Stimulated activated CD8-positive, alpha-beta memory T cell treated with anti-CD3 and anti-CD28 coated beads, Interleukin-4, amount 100 ng/mL, for 48 hours (primary cell): ENCODE measurements around the gene NLRP7.
"Not testable (repeated sequence)": the region's sequence is repeated elsewhere in the genome, so short reads cannot be mapped to it uniquely, and the experiment has no call there.

Experiments
- DNase-seq: peaks from one replicate; pipeline ENCODE4 v3.0.0-alpha.2; 2020

NLRP7 gene

DNA sequence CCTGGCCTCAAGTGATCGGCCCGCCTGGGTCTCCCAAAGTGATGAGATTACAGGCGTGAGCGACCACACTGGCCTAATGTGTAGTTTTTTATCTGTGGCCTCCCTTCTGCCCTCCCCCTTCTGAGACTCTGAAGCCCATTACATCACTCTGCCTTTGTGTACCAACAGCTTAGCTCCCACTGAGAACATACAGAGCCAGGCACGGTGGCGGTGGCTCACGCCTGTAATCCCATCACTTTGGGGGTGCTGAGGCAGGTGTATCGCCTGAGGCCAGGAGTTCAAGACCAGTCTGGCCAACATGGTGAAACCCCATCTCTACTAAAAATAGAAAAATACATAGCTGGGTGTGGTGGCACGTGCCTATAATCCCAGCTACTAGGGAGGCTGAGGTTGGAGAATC is 28.8 kb downstream of the NLRP7 start:
- no peak for DNase-seq

DNA sequence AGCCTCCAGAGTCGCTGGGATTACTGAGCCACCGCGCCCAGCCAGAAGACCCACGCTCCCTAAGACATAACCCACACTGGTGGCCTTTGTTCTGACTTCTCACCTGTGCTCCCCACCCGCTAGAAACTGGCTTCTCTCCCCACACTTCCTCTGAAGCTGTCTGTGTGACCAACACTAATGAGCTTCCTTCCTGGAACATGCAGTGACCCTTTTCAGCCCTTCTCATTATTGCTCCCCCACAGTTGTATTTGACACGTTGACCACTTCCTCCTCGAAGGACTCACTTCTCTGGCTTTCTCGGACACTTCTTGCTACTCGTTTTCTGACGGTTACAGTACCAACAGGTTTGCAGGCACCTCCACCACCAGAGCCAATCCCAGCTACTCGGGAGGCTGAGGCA is 30.5 kb downstream of the NLRP7 start:
- no peak for DNase-seq

DNA sequence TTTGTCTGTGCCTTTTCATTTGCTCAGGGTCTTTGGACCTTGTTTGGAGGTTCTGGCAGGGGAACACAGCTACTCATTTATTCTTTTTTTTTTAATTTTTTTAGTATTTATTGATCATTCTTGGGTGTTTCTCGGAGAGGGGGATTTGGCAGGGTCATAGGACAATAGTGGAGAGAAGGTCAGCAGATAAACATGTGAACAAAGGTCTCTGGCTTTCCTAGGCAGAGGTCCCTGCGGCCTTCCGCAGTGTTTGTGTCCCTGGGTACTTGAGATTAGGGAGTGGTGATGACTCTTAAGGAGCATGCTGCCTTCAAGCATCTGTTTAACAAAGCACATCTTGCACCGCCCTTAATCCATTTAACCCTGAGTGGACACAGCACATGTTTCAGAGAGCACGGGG is 39.4 kb downstream of the NLRP7 start:
- DNase-seq = not testable (repeated sequence)

DNA sequence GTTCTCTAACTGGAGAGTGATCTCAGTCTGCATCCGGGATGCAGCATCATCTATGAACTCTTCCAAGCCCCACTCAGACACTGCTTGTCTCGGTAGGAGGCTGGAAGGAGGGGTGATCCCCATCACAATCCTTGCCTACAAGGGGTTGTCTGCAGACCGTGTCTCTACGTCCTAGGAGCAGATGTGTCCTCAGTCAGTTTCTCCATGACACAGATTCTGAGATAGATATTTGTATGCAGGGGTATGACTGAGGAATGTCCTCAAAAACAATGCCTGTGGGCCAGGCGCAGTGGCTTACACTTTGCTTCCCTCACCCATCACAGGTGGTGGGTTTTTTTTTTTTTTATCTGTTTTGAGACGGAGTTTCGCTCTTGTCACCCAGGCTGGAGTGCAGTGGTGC is 40.5 kb downstream of the NLRP7 start:
- DNase-seq = no peak

DNA sequence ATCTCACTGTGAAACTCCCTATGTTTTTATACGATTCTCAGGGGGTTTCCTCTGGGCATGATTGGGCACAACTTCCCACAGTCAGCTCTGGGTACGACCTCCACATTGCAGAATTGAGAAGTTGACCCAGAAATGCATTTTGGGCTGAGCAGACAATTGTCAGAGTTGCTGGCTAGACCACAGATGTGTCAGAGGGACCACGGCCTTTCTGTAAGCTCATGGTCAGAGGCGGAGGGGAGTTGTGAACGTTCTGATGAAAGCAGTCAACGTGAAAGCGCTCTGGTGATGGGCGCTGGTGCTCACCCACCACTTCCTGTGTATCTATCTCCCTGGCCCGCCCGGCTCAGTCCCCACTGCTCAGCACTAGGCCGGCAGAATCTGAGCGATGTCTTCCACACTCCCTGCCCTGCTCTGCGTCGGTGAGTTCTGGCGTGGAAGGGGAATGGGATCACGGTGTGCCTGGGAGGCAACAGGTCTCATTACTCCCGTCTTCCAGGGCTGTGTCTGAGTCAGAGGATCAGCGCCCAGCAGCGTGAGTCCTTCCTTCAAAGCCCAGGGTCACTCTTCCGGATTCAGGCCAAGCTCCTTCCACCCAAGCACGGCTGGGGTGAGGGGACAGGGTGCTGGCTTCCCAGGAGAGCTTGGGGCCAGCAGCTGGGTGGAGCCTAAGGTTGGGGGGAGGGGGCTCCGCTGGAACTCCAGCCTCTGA is 41.4 kb downstream of the NLRP7 start, which contains the start of gene NCR1:
NCR1 (plus strand) TSS at position 346 of the 709 bp plus-strand sequence; CDS start at position 386, 40 bp downstream.
- peak; percentile 47 for DNase-seq

DNA sequence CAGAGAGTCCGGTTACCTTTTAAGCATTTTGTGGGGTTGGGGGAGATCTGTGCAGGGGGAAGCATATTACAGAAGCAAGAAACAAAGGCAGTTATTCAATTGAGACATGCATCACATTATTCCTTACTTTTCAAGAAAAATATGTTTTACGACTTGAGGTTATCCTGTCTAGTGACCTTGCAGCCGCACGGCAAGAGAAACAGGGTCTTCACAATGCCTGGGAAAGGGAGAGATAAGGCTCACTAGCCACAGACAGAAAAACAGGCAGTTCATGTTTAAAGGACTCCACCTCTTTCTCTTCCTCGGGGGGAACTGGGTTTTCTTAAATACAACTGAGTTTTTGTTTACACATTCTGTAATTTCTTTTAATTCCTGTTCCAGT is 41.9 kb downstream of the NLRP7 start:
- no peak for DNase-seq

DNA sequence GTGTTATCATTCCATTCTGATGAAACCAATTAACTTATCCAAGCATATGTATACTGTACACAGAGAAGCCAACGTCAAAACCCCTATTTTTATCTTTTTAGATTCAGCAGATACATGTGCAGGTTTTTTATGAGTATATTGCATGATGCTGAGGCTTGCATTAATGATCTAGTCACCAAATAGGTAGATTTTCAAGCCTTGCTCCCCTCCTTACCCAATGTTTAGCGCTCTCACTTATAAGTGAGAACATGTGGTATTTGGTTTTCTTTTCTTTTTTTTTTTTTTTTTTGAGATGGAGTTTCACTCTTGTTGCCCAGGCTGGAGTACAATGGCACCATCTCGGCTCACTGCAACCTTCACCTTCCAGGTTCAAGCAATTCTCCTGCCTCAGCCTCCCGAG is 43.1 kb downstream of the NLRP7 start:
- DNase-seq = not testable (repeated sequence)

DNA sequence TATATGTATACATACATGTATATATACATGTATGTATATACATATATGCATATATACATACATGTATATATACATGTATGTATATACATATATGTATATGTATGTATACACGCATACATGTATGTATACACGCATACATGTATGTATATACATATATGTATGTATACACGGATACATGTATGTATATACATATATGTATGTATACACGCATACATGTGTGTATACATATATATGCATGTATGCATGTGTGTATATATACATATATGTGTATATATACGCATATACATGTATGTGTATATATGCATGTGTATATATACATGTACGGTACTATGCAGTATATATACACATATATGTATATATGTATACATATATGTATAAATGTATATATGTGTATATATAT is 44.0 kb downstream of the NLRP7 start:
- DNase-seq = no peak

DNA sequence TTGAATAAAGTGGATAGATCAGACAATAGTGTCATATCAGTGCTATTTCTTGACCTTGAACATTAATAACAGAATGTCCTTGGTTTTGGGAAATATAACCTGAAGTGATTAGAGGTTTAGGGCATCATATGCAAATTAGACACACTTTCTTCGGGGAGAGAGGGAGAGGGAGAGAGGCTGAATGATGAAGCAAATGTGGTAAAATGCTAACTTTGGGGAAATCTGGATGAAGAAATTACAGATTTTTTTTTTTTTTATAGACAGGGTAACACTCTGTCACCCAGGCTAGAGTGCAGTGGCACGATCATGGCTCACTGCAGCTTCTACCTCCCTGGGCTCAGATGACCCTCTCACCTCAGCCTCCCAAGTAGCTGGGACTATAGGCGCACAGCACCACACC is 45.3 kb downstream of the NLRP7 start:
- DNase-seq = no peak

DNA sequence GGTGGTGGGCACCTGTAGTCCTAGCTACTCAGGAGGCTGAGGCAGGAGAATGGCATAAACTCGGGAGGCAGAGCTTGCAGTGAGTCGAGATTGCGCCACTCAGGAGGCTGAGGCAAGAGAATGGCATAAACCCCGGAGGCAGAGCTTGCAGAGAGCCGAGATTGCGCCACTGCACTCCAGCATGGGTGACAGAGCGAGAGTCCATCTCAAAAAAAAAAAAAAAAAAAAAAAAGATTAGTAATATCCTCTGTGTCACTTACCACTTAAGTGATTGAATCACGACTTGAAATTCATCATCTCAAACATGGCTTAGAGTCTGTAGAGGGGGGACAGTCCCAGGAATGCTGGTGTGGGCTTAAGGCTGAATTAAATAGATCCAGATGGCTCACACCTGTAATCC is 46.2 kb downstream of the NLRP7 start:
- not testable (repeated sequence) for DNase-seq

DNA sequence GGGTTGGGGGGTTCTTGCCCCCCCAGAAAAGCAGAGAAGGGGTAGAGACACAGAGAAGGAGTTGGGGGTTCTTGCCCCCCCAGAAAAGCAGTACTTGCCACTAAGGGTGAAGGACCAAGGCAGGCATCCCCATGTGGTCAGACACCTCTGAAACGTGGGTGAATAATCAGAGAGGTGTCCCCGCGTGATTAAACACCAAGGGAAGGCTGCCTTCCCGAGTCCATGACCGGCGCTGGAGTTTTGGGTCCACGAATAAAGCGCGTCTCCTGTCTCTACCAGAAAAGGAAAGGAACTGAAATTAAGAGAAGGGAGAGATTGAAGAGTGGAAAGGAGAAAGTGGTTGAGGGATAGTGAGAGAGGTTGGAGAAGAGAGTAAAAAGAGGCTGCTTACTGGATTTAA is 47.7 kb downstream of the NLRP7 start:
- DNase-seq = not testable (repeated sequence)

DNA sequence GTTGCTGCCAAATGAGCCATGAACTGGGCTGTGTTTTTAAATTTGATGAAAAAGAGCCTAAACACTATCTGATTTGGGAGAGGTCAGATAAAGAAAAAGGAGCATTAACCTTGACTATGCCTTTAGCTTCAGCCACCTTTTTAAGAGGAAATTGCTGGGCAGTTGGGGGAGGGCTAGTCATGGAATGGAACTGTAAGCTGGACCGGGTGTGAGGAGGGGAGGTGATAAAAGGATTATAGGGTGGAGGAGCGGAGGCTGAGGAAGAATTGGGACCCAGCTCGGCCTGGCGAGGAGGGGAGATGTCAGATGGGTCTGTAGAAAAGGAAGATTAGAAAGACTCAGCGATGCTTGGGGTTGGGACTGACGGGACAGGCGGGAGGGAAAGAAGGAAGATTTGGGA is 48.6 kb downstream of the NLRP7 start:
- DNase-seq = not testable (repeated sequence)

DNA sequence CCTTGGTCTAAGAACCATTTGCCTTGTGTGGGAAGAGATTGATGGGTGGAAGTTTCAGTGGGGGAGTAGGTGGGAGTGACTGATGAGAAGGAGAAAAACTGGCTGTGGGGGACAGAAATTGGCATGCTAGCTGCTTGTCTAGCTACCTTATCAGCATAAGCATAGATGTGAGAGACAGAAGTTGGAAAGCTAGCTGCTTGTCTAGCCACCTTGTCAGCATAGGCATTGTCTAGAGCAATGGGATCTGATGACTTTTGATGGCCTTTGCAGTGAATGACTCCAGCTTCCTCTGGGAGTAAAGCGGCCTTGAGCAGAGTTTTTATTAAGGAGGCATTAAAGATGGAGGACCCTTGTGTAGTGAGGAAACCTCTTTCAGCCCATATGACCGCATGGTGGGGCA is 51.3 kb downstream of the NLRP7 start:
- DNase-seq = no peak

DNA sequence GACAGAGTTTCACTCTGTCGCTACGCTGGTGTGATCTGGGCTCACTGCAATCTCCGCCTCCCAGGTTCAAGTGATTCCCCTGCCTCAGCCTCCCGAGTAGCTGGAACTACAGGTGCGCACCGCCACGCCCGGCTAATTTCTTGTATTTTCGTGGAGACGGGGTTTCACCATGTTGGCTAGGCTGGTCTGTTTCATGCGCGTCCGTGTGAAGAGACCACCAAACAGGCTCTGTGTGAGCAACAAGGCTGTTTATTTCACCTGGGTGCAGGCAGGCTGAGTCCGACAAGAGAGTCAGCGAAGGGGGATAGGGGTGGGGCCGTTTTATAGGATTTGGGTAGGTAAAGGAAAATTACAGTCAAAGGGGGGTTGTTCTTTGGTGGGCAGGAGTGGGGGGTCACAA is 53.2 kb downstream of the NLRP7 start:
- not testable (repeated sequence) for DNase-seq

DNA sequence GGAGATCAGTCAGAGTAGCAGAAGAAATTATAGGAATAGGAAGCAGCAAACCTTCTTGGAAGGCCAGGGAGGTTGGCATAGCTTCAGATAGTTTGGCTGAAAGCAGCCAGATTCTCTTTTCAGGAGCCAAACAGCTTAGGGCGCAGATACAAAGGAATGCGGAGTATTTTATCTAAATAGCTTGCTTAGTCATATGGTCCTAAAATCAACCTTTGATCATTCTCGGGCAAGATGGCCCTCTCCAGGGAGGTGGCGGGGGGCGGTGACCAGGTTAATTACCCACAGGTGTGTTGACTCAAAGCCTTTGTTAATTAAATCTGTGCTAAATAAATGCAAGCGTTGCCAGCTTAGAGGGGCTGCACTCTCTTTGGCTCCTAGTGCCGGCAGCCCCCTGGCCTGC is 53.9 kb downstream of the NLRP7 start:
- no peak for DNase-seq

DNA sequence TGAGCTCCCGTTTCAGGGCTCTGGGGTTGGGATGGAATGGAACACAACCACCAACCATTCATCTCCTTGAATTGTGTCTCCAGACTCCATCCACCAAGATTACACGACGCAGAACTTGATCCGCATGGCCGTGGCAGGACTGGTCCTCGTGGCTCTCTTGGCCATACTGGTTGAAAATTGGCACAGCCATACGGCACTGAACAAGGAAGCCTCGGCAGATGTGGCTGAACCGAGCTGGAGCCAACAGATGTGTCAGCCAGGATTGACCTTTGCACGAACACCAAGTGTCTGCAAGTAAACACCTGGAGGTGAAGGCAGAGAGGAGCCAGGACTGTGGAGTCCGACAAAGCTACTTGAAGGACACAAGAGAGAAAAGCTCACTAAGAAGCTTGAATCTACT is 57.8 kb downstream of the NLRP7 start:
- DNase-seq = no peak

DNA sequence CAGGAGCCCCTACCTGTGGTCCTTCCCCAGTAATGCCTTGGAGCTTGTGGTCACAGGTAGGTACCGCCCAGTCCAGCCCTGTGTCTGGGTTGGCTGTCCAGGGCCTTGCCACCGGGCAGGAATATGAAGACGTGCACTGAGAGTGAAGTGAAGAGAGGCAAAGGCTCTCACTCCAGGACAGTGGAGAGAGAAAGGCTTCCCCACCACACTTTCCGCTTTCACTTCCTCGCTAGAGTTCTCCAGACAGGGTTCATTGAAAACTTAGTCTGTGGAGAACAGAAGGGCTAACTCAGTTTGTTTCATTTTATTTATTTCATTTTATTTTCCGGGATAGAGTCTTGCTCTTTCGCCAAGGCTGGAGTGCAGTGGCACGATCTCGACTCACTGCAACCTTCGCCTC is 59.1 kb downstream of the NLRP7 start:
- no peak for DNase-seq

DNA sequence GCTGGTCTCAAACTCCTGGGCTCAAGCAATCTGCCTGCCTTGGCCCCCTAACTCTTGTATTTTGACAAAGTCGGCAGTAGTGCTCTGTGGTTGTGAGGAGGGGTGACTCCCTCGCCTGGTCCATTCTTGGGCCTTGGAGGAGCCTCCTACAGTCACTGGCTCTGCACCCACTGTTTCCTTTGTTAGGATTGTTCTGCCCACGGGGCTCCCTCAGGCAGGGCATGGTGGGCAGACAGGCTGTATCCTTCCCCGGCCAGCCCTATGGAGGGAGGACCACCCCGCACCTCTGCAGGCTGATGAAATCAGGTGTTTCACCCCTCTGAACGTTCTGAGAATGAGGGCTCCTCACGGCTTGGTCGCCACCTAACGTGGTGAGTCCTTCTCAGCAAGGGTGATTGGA is 64.1 kb downstream of the NLRP7 start:
- DNase-seq = no peak

DNA sequence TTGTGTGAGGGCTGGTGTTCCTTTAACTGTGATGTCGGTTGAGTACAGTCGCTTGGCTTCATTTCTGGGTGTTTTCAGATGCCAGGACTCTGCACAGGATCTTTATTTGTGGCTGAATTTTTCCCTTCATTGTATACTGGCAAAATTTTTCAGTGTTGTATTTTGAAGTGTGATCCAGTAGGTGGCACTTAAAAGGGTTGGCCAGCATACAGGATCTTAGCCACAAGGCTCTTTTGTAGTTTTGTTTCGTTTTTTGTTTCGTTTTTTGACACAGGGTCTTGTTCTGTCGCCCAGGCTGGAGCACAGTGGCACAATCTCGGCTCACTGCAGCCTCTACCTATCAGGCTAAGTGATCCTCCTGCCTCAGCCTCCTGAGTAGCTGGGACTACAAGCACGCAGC is 64.6 kb downstream of the NLRP7 start:
- no peak for DNase-seq

DNA sequence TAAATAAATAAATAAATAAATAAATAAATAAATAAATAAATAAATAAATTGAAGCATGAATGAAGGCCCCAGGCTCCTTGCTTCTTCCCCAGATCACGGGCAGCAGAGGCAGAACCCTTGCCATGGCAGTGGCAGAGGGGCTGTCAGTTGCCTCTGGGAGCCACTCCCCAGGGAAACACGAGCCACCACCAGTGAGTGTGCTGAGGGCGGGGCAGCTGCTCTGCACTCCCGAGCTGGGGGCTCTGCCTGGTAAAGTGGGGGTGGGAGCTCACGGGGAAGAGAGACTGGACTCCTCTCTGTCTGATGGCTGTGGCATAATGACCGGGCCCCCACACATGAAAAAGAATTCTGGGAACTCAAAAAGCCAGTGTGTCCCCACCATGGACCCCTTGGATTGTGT is 65.4 kb downstream of the NLRP7 start:
- no peak for DNase-seq

DNA sequence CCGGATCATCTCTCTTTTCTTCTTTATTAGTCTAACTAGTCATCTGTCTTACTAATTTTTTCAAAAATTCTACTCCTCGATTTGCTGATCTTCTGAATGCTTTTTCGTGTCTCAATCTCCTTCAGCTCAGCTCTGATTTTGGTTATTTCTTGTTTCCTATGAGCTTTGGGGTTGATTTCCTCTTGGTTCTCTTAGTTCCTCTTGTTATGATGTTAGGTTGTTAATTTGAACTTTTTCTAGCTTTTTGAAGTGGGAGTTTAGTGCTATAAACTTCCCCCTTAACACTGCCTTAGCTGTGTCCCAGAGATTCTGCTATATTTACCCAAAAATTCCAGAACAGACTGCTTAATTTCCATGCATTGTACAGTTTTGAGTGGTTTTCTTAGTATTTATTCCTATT is 69.9 kb downstream of the NLRP7 start:
- DNase-seq = no peak

DNA sequence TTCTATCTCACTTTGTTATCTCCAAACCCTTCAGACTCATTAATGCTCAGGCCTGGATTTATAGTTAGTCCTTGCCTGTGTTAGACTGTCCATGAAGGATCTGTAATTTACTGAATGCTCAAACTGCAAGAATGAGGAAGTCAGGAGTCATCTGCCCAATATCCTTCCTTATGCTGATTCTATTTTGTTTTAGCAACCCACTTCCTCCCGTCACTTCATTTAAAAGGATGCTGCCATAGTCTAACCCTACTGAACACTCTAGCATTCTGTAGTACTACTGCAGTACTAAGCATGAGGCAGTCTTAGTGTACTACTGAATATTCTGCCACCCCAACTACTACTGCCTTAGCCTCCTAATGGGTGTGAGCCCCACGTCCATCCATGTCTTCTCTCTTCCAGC is 71.8 kb downstream of the NLRP7 start:
- DNase-seq = no peak

DNA sequence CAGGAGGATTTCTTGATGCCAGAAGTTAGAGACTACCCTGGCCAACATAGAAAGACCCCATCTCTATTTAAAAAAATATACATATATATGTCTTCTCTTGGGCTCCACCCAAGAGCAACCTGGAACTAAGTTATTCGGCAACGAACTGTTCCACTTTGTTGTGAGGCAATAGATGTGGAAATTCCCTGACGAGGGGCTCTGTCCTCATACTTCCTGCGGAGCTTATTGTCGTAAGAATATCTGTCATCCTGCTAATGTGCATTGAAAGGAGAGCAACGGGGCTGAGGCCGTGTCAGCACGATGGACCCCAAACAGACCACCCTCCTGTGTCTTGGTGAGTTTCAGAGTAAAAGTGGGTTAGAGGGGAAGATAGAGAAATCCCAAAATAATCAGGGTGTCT is 73.3 kb downstream of the NLRP7 start, which contains the start of gene FCAR:
FCAR (plus strand) TSS at position 246 of the 400 bp plus-strand sequence; CDS start at position 301, 55 bp downstream.
- DNase-seq = no peak
